ENCODE measurements around the gene NADK. TPM values are rescaled to one million over a fixed set of nuclear protein-coding genes. Genes with fewer than 3 reads are reported as not detected.
A peak's percentile ranks its signal among the peaks of the same experiment; 100 is the strongest.

The NADK gene
- total and polyA plus RNA-seq, 10 of the 15 experiments (the other 5 are each of a cell fraction or from before 2014, with no cell fraction given): 1.1 to 93.2 (median 46.9) TPM

- TF ChIP-seq, protein P1, sequence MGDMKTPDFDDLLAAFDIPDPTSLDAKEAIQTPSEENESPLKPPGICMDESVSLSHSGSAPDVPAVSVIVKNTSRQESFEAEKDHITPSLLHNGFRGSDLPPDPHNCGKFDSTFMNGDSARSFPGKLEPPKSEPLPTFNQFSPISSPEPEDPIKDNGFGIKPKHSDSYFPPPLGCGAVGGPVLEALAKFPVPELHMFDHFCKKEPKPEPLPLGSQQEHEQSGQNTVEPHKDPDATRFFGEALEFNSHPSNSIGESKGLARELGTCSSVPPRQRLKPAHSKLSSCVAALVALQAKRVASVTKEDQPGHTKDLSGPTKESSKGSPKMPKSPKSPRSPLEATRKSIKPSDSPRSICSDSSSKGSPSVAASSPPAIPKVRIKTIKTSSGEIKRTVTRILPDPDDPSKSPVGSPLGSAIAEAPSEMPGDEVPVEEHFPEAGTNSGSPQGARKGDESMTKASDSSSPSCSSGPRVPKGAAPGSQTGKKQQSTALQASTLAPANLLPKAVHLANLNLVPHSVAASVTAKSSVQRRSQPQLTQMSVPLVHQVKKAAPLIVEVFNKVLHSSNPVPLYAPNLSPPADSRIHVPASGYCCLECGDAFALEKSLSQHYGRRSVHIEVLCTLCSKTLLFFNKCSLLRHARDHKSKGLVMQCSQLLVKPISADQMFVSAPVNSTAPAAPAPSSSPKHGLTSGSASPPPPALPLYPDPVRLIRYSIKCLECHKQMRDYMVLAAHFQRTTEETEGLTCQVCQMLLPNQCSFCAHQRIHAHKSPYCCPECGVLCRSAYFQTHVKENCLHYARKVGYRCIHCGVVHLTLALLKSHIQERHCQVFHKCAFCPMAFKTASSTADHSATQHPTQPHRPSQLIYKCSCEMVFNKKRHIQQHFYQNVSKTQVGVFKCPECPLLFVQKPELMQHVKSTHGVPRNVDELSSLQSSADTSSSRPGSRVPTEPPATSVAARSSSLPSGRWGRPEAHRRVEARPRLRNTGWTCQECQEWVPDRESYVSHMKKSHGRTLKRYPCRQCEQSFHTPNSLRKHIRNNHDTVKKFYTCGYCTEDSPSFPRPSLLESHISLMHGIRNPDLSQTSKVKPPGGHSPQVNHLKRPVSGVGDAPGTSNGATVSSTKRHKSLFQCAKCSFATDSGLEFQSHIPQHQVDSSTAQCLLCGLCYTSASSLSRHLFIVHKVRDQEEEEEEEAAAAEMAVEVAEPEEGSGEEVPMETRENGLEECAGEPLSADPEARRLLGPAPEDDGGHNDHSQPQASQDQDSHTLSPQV (IDR thresholded peaks at IDR 0.05): no peak
- peak; percentile 33 to 46 (median 37); a peak in 4 of 6 replicates for TF ChIP-seq CTCF (IDR thresholded peaks at IDR 0.05 in 2 of 3, conservative IDR thresholded peaks at IDR 0.05 in 1 of 3; ENCODE audit: control insufficient read depth in 2 of 3, extremely low read depth in 1 of 3, insufficient read depth in 1 of 3, low read depth in 3 of 3, low read length in 3 of 3)
- no peak for TF ChIP-seq NFIC (IDR thresholded peaks at IDR 0.05; ENCODE audit: low read depth, low read length)
- TF ChIP-seq ASH2L (IDR thresholded peaks at IDR 0.05; ENCODE audit: borderline replicate concordance, low read depth): no peak
- no peak for TF ChIP-seq IRF4 (IDR thresholded peaks at IDR 0.05; ENCODE audit: low read depth, low read length)
- TF ChIP-seq TARDBP (IDR thresholded peaks at IDR 0.05; ENCODE audit: borderline replicate concordance): no peak
- TF ChIP-seq KLF5 (IDR thresholded peaks at IDR 0.05; ENCODE audit: partially characterized antibody): no peak
- no peak for TF ChIP-seq NR2C1 (IDR thresholded peaks at IDR 0.05)
These were observed 10.6 kb upstream of the NADK start (continued) for GRCh38 chr1:1788646-1789431.
